WERI-Rb-1 (cell line): Measurements from ENCODE around the gene PRRX2.

Source experiments
- DNase-seq: peaks from one replicate; pipeline ENCODE4 v3.0.0-alpha.2; 2020
- H3K27ac ChIP-seq: fragments of 250-450 bp; sonication (Bioruptor Pico); 2 replicates; pipeline ENCODE4 v1.5.1; 2020; ENCODE audit warnings: mild to moderate bottlenecking, moderate library complexity
- H3K27me3 ChIP-seq: fragments of 250-450 bp; sonication (Bioruptor Pico); 2 replicates; pipeline ENCODE4 v1.5.1; 2021; ENCODE audit warnings: mild to moderate bottlenecking, low read depth, moderate library complexity; ENCODE audit not compliant: insufficient read depth, severe bottlenecking
- H3K36me3 ChIP-seq: fragments of 250-450 bp; sonication (Bioruptor Pico); 2 replicates; pipeline ENCODE4 v1.5.1; 2020; ENCODE audit warnings: mild to moderate bottlenecking, moderate library complexity
- H3K4me3 ChIP-seq: 2 replicates; pipeline ENCODE4 v1.5.1; 2011; ENCODE audit warnings: low read depth, mild to moderate bottlenecking, control low read depth, low read length
- H3K9me3 ChIP-seq: fragments of 250-450 bp; sonication (Bioruptor Pico); 2 replicates; pipeline ENCODE4 v1.5.1; 2021; ENCODE audit warnings: mild to moderate bottlenecking, moderate library complexity; ENCODE audit not compliant: severe bottlenecking
- TF ChIP-seq, protein P1 (sequence below): IDR thresholded peaks from 2 replicates; pipeline ENCODE4 v1.5.1; 2011; ENCODE audit warnings: low read depth, mild to moderate bottlenecking, control low read depth, inconsistent platforms, low read length

Gene PRRX2

DNA sequence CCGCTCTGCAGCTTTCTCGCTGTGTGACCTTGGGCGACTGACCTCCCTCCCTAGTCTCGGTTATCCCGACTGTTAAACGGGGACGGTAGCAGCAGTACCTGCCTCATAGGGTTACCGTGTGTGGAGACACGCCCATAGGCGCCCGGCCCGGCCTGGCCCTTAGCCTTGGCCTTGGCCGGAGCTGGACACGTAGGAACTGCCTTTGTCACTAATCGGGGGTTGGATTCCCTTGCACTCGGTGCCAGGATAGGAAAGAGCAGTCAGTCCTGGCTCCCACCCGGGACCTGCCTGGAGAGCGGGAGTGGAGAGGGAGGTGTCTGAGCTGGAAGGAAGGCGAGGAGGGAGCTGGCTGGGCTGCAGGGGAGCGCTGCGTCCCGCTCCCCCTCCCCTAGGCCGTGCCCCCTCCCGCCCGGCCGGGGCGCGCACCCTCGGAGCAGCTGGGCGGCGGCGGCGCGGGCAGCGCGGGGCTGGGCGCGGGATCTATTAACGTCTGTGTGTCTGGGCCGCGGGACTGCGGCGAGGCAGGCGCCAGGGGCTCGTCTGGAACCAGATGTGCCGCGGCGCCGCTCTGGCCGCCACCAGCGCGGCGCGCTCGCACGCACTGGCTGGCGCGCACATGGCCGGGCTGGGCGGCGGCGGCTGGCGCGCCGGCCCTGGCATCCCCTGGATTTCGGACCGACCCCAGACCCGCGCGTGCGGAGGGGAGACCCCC, 31.7 kb downstream of the PRRX2 start:
- DNase-seq = peak; percentile 46
- Histone ChIP-seq H3K27me3 (no peaks in the 10 kb centered on the region), H3K27ac (peak overlapping the region; percentile 23), H3K9me3 (peaks cover 4% of the 10 kb centered on the region), H3K36me3 (no peaks in the 10 kb centered on the region), H3K4me3 (peak overlapping the region; percentile 39)
- TF ChIP-seq, protein P1, sequence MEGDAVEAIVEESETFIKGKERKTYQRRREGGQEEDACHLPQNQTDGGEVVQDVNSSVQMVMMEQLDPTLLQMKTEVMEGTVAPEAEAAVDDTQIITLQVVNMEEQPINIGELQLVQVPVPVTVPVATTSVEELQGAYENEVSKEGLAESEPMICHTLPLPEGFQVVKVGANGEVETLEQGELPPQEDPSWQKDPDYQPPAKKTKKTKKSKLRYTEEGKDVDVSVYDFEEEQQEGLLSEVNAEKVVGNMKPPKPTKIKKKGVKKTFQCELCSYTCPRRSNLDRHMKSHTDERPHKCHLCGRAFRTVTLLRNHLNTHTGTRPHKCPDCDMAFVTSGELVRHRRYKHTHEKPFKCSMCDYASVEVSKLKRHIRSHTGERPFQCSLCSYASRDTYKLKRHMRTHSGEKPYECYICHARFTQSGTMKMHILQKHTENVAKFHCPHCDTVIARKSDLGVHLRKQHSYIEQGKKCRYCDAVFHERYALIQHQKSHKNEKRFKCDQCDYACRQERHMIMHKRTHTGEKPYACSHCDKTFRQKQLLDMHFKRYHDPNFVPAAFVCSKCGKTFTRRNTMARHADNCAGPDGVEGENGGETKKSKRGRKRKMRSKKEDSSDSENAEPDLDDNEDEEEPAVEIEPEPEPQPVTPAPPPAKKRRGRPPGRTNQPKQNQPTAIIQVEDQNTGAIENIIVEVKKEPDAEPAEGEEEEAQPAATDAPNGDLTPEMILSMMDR = no peak

GRCh38 chr9:129697656-129698253, 32.3 kb downstream of the PRRX2 start:
- no peak for DNase-seq
- TF ChIP-seq, protein P1 = no peak
- Histone ChIP-seq H3K36me3 (no peaks in the 10 kb centered on the region), H3K27me3 (no peaks in the 10 kb centered on the region), H3K4me3 (peak overlapping the region; percentile 39), H3K27ac (peak overlapping the region; percentile 23), H3K9me3 (no peaks in the 10 kb centered on the region)

GRCh38 chr9:129698254-129698757, 32.9 kb downstream of the PRRX2 start:
- DNase-seq = no peak
- H3K27me3 ChIP-seq = no peaks in the 10 kb centered on the region

DNA sequence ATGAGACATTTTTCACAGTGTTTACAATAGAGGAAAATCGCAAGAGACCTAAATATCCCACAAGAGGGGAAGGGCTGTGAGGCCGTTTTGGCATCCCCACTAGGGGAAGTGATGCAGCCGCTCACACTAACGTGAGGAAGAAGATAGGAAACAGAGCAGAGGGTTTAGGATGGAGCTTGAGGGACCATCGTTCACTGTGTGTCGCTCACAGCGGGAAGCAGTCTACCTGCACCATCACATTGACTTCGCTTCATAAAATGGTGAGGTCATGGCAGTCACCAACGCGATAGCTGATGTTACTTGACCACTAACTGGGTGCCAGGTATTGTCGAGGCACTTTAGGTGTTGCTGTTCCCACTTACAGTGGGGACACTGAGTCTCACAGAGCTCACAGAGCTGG, 35.6 kb downstream of the PRRX2 start:
- no peak overlapping the region for H3K27ac ChIP-seq
- no peaks in the 10 kb centered on the region for H3K27me3 ChIP-seq
- TF ChIP-seq, protein P1 = no peak
- H3K36me3 ChIP-seq = no peaks in the 10 kb centered on the region
- no peaks in the 10 kb centered on the region for H3K9me3 ChIP-seq
- H3K4me3 ChIP-seq = no peak overlapping the region
- DNase-seq = no peak

More at GRCh38 chr9:129698254-129698757, 32.9 kb downstream of the PRRX2 start:
- TF ChIP-seq, protein P1 = no peak
- Histone ChIP-seq H3K9me3 (no peaks in the 10 kb centered on the region), H3K27ac (no peak overlapping the region), H3K36me3 (no peaks in the 10 kb centered on the region), H3K4me3 (no peak overlapping the region)

- H3K27me3 ChIP-seq = no peaks in the 10 kb centered on the region
- H3K27ac ChIP-seq = no peak overlapping the region
- H3K9me3 ChIP-seq = no peaks in the 10 kb centered on the region
- TF ChIP-seq, protein P1 = no peak
- H3K4me3 ChIP-seq = no peak overlapping the region
- no peaks in the 10 kb centered on the region for H3K36me3 ChIP-seq
- no peak for DNase-seq
Observed at GRCh38 chr9:129701549-129701948, 36.1 kb downstream of the PRRX2 start.
